ENCODE results near the gene SOWAHC.
"Not testable (repeated sequence)": the region's sequence is repeated elsewhere in the genome, so short reads cannot be mapped to it uniquely, and the experiment has no call there.

The SOWAHC gene

GRCh38 chr2:109633284-109633961, 19.3 kb downstream of the SOWAHC start:
- no peak for TF ChIP-seq LEF1 (IDR thresholded peaks at IDR 0.05; ENCODE audit: borderline replicate concordance)
- no peak for TF ChIP-seq ZNF384 (IDR thresholded peaks at IDR 0.05)
- no peak for TF ChIP-seq BHLHE40 (IDR thresholded peaks at IDR 0.05; ENCODE audit: borderline replicate concordance)
- no peak for TF ChIP-seq ARNT (IDR thresholded peaks at IDR 0.05)
- no peak for TF ChIP-seq NFRKB (IDR thresholded peaks at IDR 0.05)
- no peak for TF ChIP-seq TARDBP (IDR thresholded peaks at IDR 0.05)
- TF ChIP-seq CTBP1 (IDR thresholded peaks at IDR 0.05; ENCODE audit: borderline replicate concordance), result no peak
- TF ChIP-seq FOXA1 (IDR thresholded peaks at IDR 0.05), result no peak
- no peak for TF ChIP-seq SP1 (IDR thresholded peaks at IDR 0.05)
- TF ChIP-seq ELF4 (IDR thresholded peaks at IDR 0.05), result no peak
- DNase-seq (ENCODE audit: extremely low spot score), result no peak
- CTCF ChIA-PET, result no interaction called here
- POLR2A ChIA-PET, result no interaction called here

- TF ChIP-seq FOXK2 (IDR thresholded peaks at IDR 0.05), result no peak
- TF ChIP-seq, protein P1, sequence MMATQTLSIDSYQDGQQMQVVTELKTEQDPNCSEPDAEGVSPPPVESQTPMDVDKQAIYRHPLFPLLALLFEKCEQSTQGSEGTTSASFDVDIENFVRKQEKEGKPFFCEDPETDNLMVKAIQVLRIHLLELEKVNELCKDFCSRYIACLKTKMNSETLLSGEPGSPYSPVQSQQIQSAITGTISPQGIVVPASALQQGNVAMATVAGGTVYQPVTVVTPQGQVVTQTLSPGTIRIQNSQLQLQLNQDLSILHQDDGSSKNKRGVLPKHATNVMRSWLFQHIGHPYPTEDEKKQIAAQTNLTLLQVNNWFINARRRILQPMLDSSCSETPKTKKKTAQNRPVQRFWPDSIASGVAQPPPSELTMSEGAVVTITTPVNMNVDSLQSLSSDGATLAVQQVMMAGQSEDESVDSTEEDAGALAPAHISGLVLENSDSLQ (IDR thresholded peaks at IDR 0.05), result no peak
- no peak for TF ChIP-seq SP1 (IDR thresholded peaks at IDR 0.05)
- TF ChIP-seq TARDBP (IDR thresholded peaks at IDR 0.05), result no peak
- TF ChIP-seq HDGF (IDR thresholded peaks at IDR 0.05; ENCODE audit: borderline replicate concordance), result no peak
- no peak for TF ChIP-seq SUZ12 (IDR thresholded peaks at IDR 0.05)
- TF ChIP-seq ZNF384 (IDR thresholded peaks at IDR 0.05), result no peak
- TF ChIP-seq FOXA1 (IDR thresholded peaks at IDR 0.05), result no peak
- no peak for TF ChIP-seq ARNT (IDR thresholded peaks at IDR 0.05)
- TF ChIP-seq BHLHE40 (IDR thresholded peaks at IDR 0.05; ENCODE audit: borderline replicate concordance), result no peak
- ChIA-PET POLR2A (no interaction called here), CTCF (no interaction called here)
Measured at GRCh38 chr2:109635426-109636304, 21.5 kb downstream of the SOWAHC start.

GRCh38 chr2:109636317-109636716, 22.2 kb downstream of the SOWAHC start:
- CTCF ChIA-PET, result no interaction called here
- DNase-seq (ENCODE audit: extremely low spot score), result no peak
- TF ChIP-seq SUZ12 (IDR thresholded peaks at IDR 0.05), result no peak
- TF ChIP-seq FOXK2 (IDR thresholded peaks at IDR 0.05), result no peak
- no peak for TF ChIP-seq NFRKB (IDR thresholded peaks at IDR 0.05)
- no peak for TF ChIP-seq HDGF (IDR thresholded peaks at IDR 0.05; ENCODE audit: borderline replicate concordance)
- TF ChIP-seq ARNT (IDR thresholded peaks at IDR 0.05), result no peak
- POLR2A ChIA-PET, result no interaction called here

More at GRCh38 chr2:109635426-109636304, 21.5 kb downstream of the SOWAHC start:
- DNase-seq (ENCODE audit: extremely low spot score), result no peak

- no peak for TF ChIP-seq NFRKB (IDR thresholded peaks at IDR 0.05)
- TF ChIP-seq FOXM1 (IDR thresholded peaks at IDR 0.05; ENCODE audit: borderline replicate concordance), result no peak
- TF ChIP-seq LEF1 (IDR thresholded peaks at IDR 0.05; ENCODE audit: borderline replicate concordance), result no peak
- TF ChIP-seq SP1 (IDR thresholded peaks at IDR 0.05), result no peak
- no peak for TF ChIP-seq FOXK2 (IDR thresholded peaks at IDR 0.05)
- no peak for DNase-seq (ENCODE audit: extremely low spot score)
- POLR2A ChIA-PET, result no interaction called here
- CTCF ChIA-PET, result no interaction called here
Measured at GRCh38 chr2:109637749-109638570, 23.8 kb downstream of the SOWAHC start.

GRCh38 chr2:109638795-109639194, 24.6 kb downstream of the SOWAHC start:
- TF ChIP-seq FOXM1 (IDR thresholded peaks at IDR 0.05; ENCODE audit: borderline replicate concordance), result no peak
- TF ChIP-seq BHLHE40 (IDR thresholded peaks at IDR 0.05; ENCODE audit: borderline replicate concordance), result no peak
- POLR2A ChIA-PET, result no interaction called here
- no peak for DNase-seq (ENCODE audit: extremely low spot score)
- CTCF ChIA-PET, result interaction anchor here (0.6 kb wide), 1 partner anchor 727 kb away, joined by 3 read pairs; no protein-coding TSS in a partner anchor

DNA sequence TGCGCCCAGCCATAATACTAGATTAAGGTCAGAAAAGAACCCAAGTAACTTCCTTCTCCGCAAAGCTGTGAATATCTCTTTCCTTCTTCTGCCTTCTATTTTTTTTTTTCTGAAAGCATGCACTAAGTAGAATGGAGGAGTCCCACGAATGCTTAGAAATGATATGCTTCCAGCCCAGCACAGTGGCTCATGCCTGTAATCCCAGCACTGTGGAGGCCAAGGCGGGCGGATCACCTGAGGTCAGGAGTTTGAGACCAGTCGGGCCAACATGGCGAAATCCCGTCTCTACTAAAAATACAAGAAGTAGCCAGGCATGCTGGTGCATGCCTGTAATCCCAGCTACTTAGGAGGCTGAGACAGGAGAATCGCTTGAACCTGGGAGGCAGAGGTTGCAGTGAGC, 25.8 kb downstream of the SOWAHC start:
- POLR2A ChIA-PET; CTCF ChIA-PET; DNase-seq (ENCODE audit: extremely low spot score): not testable (repeated sequence)

DNA sequence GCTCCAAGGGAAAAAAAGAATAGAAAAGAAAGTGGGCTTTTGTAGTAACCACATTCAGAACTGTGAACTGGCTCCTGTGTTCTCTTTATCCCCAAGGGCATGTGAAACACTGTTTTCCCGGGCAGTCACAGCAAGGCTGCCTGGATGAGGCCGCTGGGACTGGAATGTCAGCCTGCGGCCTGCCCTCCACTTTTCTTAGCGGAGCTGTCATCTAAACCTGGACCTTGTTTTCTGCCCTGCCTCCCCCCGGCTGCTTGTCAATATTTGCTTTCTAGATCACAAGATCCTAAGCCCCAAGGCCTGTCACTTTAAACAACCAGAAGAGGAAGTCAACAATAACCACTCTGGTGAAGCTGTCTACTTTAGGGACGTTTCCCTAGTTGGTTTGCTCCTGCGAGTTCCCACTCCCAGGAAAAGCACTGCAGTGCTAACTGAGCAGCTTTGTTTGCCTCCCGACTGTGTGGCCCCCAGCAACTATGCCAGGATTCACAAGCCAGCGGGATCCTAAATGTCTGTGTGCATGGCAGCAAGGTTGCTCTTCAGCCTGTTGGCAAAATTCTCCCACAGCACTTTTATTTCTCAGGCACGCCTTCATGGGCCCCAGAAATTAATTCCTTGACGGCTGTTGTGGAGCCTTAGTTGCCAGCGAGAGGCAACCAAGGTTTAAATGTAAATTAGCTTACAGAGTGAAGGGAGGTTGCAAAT, 30.6 kb downstream of the SOWAHC start:
- CTCF ChIA-PET, result interaction anchor here (0.8 kb wide), 1 partner anchor 21 kb away, joined by 3 read pairs; no protein-coding TSS in a partner anchor
- POLR2A ChIA-PET, result no interaction called here
- DNase-seq (ENCODE audit: extremely low spot score), result no peak

More for the DNA sequence above, 30.6 kb downstream of the SOWAHC start:
- TF ChIP-seq ZNF384 (IDR thresholded peaks at IDR 0.05), result no peak
- no peak for TF ChIP-seq FOXM1 (IDR thresholded peaks at IDR 0.05; ENCODE audit: borderline replicate concordance)
- no peak for TF ChIP-seq L3MBTL2 (conservative IDR thresholded peaks at IDR 0.05)
